Measurements from ENCODE around the gene SHROOM3.
"Not testable (repeated sequence)": the region's sequence is repeated elsewhere in the genome, so short reads cannot be mapped to it uniquely, and the experiment has no call there.

Gene SHROOM3

GRCh38 chr4:76434901-76435527 is at the start of gene SHROOM3:
TSS of gene SHROOM3 (plus strand) at chr4:76435229. CDS start at chr4:76436053, 824 bp downstream.
- intact Hi-C loops (cut with DNase I), result loop anchor here (10.0 kb wide), 2 partner anchors 320 to 610 kb away; no protein-coding TSS in a partner anchor
- no peak for DNase-seq

GRCh38 chr4:76385974-76386373 is 49.1 kb upstream of the SHROOM3 start:
- no peak for DNase-seq
- intact Hi-C loops (cut with DNase I), result no loop called here

- intact Hi-C loops (cut with DNase I), result no loop called here
- DNase-seq, result no peak
Measured at GRCh38 chr4:76386566-76387305, 48.3 kb upstream of the SHROOM3 start.

GRCh38 chr4:76388160-76388908 is 46.7 kb upstream of the SHROOM3 start:
- intact Hi-C loops (cut with DNase I), result no loop called here
- DNase-seq, result no peak

GRCh38 chr4:76401654-76402053 is 33.4 kb upstream of the SHROOM3 start:
- intact Hi-C loops (cut with DNase I), result no loop called here
- DNase-seq, result no peak

GRCh38 chr4:76406081-76406480 is 28.9 kb upstream of the SHROOM3 start:
- intact Hi-C loops (cut with DNase I), result no loop called here

GRCh38 chr4:76407440-76408119 is 27.4 kb upstream of the SHROOM3 start:
- intact Hi-C loops (cut with DNase I), result no loop called here
- DNase-seq, result no peak

More at GRCh38 chr4:76406081-76406480, 28.9 kb upstream of the SHROOM3 start:
- DNase-seq, result no peak

- DNase-seq, result no peak
- intact Hi-C loops (cut with DNase I), result no loop called here
Measured at GRCh38 chr4:76410636-76411035, 24.4 kb upstream of the SHROOM3 start.

GRCh38 chr4:76420188-76420761 is 14.8 kb upstream of the SHROOM3 start:
- intact Hi-C loops (cut with DNase I), result no loop called here
- no peak for DNase-seq

GRCh38 chr4:76420762-76421581 is 14.1 kb upstream of the SHROOM3 start, which contains the start of gene CCDC158:
TSS of gene CCDC158 (minus strand) at chr4:76421141. CDS start at chr4:76403207, 17,934 bp downstream.
- intact Hi-C loops (cut with DNase I), result no loop called here
- peak in 2 of 10 donors; percentile 63 to 73 for DNase-seq

GRCh38 chr4:76423159-76423558 is 11.9 kb upstream of the SHROOM3 start:
- DNase-seq; intact Hi-C loops (cut with DNase I): not testable (repeated sequence)

GRCh38 chr4:76426272-76426671 is 8.8 kb upstream of the SHROOM3 start:
- intact Hi-C loops (cut with DNase I), result no loop called here
- DNase-seq, result no peak

- intact Hi-C loops (cut with DNase I), result loop anchor here (10.0 kb wide), 2 partner anchors 325 to 615 kb away; no protein-coding TSS in a partner anchor
- no peak for DNase-seq
Measured at GRCh38 chr4:76429636-76430035, 5.4 kb upstream of the SHROOM3 start.

- peak in 1 of 10 donors; percentile 52 for DNase-seq
- intact Hi-C loops (cut with DNase I), result loop anchor here (1.0 to 10.0 kb wide), 3 partner anchors 75 to 614 kb away; no protein-coding TSS in a partner anchor
Measured at GRCh38 chr4:76430519-76431388, 4.3 kb upstream of the SHROOM3 start.

GRCh38 chr4:76435528-76436319 is 695 bp downstream of the SHROOM3 start:
- intact Hi-C loops (cut with DNase I), result loop anchor here (10.0 kb wide), 2 partner anchors 319 to 609 kb away; no protein-coding TSS in a partner anchor

GRCh38 chr4:76439491-76439890 is 4.5 kb downstream of the SHROOM3 start:
- no peak for DNase-seq
- intact Hi-C loops (cut with DNase I), result loop anchor here (10.0 kb wide), 2 partner anchors 315 to 605 kb away; no protein-coding TSS in a partner anchor

More at GRCh38 chr4:76435528-76436319, 695 bp downstream of the SHROOM3 start:
- DNase-seq, result no peak

GRCh38 chr4:76441881-76442280 is 6.9 kb downstream of the SHROOM3 start:
- intact Hi-C loops (cut with DNase I), result no loop called here
- DNase-seq, result no peak
